Right lung (tissue), 10 donors: ENCODE results near the gene CHRD. TPM values are rescaled to one million over a fixed set of nuclear protein-coding genes. Genes with fewer than 3 reads are reported as not detected.
"Not testable (repeated sequence)": the region's sequence is repeated elsewhere in the genome, so short reads cannot be mapped to it uniquely, and the experiment has no call there.

Experiments used
- DNase-seq, 2 donors: peaks; one replicate each; pipeline ENCODE4 v3.0.0-alpha.2; 2013
- long read RNA-seq, 8 donors: transcript quantifications; one replicate each; lab custom pipeline, GENCODE V29; 2026
- polyA plus RNA-seq, 5 donors: library from polyadenylated mRNA; unstranded; fragments of 120-200 nt; gene quantifications; one replicate each; pipeline versions ENCODE4 v1.2.1 to v1.2.3, GENCODE V29; 2013; ENCODE audit warnings: inconsistent platforms in 1 of 5, low replicate concordance in 1 of 5; ENCODE audit not compliant: insufficient read length in 5 of 5, insufficient read depth in 1 of 5

The CHRD gene
- 10 to 100 TPM; 11.6 to 15.4 (median 15.0) TPM for polyA plus RNA-seq
- long read RNA-seq, donor 1, partial matches to known transcripts: 5 of 7 reads
- long read RNA-seq, donor 1, other reads (novel, unspliced or antisense): 0 of 7 reads
- long read RNA-seq, donor 2: 0 reads
- long read RNA-seq, donor 3, partial matches to known transcripts: 0 of 2 reads
- long read RNA-seq, donor 3, other reads (novel, unspliced or antisense): 0 of 2 reads
- long read RNA-seq, donor 4, partial matches to known transcripts: 0 of 2 reads
- long read RNA-seq, donor 4, other reads (novel, unspliced or antisense): 0 of 2 reads
- long read RNA-seq, donor 5, partial matches to known transcripts: 0 of 2 reads
- long read RNA-seq, donor 5, other reads (novel, unspliced or antisense): 0 of 2 reads
- long read RNA-seq, donor 6, partial matches to known transcripts: 10 of 13 reads
- long read RNA-seq, donor 6, other reads (novel, unspliced or antisense): 0 of 13 reads
- long read RNA-seq, donor 7, partial matches to known transcripts: 10 of 11 reads
- long read RNA-seq, donor 7, other reads (novel, unspliced or antisense): 0 of 11 reads
- long read RNA-seq, donor 8, partial matches to known transcripts: 0 of 1 reads
- long read RNA-seq, donor 8, other reads (novel, unspliced or antisense): 0 of 1 reads

- peak in 1 of 2 donors; percentile 25 for DNase-seq
Measured at GRCh38 chr3:184379358-184380184, at the start of gene CHRD. Gene CHRD (plus strand): TSS chr3:184380054. CDS start chr3:184380319, 265 bp downstream.

DNA sequence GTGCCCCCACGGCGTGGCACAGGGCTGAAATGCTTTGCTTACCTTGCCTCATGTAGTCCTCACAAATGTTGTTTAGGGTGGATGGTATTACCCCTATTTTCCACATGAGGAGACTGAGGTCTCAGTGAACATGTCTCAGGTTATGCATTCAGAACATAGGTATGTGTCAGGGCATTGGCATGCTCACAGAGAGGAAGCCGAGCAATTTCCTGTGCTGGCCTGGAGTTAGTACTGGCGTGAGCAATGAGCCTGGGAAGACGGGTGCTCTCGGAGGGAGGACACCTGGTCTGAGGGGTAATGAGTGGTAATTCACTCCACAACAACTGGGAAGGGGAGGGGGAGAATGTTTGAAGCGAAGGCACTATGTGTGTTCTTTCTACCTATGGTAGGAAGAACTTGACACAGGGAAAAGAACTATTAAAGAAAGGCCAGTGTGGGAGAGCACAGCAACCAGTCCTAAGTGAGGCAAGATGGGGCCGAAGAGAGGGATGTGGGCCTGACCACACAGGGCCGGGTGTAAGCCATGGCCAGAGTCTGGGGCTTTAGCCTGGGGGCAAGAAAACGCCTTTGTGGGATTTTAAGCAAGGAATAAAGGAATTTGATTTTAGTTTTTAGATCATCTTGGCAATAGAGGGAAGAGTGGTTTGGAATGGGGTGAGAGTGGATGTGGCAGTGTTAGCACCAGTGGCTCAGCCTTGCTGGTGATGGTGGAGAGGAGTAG, 47.3 kb upstream of the CHRD start:
- no peak for DNase-seq

DNA sequence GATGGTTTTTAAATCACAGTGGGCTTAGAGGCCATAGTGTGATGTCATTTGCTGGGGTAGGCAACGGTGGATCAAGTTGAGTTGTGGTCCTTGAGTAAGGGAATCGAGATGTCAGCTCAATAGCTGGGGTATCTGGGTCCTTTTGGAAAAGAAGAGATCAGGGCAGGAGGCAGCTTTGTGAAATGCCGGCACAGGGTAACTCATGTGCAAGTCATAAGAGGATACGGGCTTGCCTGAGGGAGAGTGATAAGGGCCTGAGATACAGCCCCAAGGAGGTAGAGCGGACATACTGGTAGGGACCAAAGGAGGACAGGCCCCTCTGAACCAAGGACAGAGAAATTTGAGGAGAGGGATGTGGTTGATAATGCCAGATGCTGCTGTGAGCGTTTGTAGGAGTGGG, 46.7 kb upstream of the CHRD start:
- no peak for DNase-seq

GRCh38 chr3:184333700-184334099, 46.2 kb upstream of the CHRD start:
- no peak for DNase-seq

- no peak for DNase-seq
Measured at GRCh38 chr3:184334470-184335158, 45.2 kb upstream of the CHRD start.

DNA sequence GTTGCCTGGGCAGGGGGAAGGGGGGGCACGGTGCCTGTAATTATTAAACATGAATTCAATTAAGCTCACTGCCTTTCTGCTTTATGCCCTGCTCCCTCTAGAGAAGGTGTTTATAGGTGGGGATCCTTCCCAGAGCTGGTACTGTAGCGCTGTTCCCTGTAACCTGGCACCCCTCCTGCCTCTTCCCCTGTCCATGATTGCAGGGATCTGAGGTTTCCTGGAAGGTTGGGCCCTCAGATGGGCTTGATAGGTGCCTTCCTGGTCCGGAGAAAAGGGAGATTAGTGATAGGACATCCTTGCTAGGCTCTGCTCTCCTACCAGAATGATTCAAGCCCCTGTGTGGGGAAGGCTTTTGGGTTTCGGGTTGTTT, 44.6 kb upstream of the CHRD start:
- DNase-seq: no peak

DNA sequence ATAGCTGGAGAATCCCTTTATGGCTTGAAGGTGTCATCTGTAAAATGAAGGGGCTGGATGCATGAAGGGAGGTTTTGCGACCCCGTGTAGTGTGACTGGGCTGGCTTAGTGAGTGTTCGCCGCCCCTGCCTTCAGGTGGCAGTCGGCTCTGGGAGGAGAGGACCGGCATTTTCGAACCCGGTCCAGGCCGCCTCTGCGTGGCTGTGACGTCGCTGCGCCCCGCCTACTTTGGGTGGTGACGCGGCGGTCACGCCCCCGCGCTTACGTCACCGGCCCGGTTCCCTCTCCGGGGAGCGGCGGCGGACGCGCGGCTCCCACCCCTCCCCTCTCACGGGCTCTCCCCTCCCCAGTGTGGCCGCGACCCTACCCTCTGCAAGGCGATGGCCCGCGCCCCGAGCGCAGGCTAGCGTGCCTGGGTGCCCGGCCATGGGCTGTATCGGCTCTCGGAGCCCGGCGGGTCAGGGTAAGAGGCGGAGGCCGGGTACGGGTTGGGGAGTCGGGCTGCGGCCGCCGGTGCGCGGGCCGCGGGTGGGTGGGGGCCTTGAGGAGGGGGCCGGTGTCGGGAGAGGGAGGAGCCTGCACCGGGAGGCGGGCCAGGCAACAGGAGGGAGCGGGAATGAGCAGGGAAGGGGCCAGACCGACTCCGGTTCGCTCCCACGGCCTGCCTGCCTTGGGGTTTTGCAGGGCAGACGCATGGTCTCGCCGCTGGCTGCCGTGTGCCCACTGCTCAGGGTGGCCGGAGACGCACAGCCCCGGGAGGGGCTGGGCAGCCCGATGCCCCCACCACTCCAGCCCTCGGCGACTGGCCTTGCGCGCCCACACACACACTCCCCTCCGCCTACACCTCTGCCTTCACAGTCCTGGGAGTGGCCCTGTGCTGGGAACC, 44.0 kb upstream of the CHRD start:
- DNase-seq: peak; percentile 86 to 87

- peak in 1 of 2 donors; percentile 42 for DNase-seq
Measured at GRCh38 chr3:184336547-184337398, 43.1 kb upstream of the CHRD start.

DNA sequence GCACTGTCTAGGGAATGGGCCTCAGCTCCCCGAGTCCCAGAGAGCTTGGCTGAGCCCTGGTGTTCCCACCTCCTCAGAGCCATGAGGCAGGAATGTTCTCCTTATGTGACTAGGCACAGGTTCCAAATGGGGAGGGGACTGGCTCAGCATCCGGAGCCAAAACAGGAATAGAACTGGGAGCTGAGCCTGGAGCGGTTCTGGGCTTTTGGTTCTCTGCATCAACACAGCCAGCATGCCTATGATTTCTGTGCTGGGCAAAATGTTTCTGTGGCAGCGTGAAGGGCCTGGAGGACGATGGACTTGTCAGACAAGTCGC, 42.5 kb upstream of the CHRD start, which contains the start of gene FAM131A:
FAM131A (plus strand) TSS at position 202 of the 316 bp plus-strand sequence; CDS start at position 233, 31 bp downstream.
- DNase-seq: no peak

- no peak for DNase-seq
Measured at GRCh38 chr3:184337981-184338380, 41.9 kb upstream of the CHRD start.

DNA sequence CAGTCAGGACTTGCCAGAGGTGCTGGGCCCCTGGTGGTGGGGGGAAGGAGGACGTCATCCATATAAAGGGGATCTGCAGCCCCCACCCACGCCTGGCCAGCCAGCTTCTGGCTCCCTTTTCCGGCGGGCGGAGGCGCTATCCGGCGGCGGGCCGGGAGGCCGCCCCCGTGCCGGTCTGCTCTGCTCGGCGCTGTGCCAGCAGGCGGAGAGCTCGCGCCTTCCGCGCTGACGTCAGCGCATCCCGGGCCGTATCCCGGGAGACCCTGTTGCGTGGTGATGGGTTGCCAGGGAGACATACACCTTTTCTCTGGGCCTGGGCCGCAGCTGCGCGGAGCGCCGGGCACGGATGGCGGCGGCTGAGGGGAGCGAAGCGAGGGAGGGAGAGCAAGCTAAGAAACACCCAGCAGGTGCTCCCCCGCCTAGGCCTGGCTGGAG, 41.3 kb upstream of the CHRD start:
- DNase-seq: peak; percentile 78 to 79

- no peak for DNase-seq
Measured at GRCh38 chr3:184339001-184339400, 40.9 kb upstream of the CHRD start.

GRCh38 chr3:184339451-184340135, 40.3 kb upstream of the CHRD start:
- not testable (repeated sequence) for DNase-seq

DNA sequence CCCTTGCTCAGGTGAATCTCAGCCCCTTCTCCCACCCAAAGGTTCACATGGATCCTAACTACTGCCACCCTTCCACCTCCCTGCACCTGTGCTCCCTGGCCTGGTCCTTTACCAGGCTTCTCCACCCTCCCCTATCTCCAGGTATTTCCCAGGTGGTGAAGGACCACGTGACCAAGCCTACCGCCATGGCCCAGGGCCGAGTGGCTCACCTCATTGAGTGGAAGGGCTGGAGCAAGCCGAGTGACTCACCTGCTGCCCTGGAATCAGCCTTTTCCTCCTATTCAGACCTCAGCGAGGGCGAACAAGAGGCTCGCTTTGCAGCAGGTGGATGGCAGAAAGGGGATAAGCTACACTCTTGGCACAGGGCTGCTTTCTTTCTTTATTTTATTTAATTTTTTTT, 37.9 kb upstream of the CHRD start:
- no peak for DNase-seq

- no peak for DNase-seq
Measured at GRCh38 chr3:184343200-184343876, 36.5 kb upstream of the CHRD start.

GRCh38 chr3:184344579-184345316, 35.1 kb upstream of the CHRD start:
- no peak for DNase-seq
